Activated naive CD8-positive, alpha-beta T cell treated with anti-CD3 and anti-CD28 coated beads, Interleukin-2, amount 10 ng/mL, durations not matched to agents 7 days and 5 days (primary cell): Measurements from ENCODE around the gene CPNE4. TPM values are rescaled to one million over a fixed set of nuclear protein-coding genes. Genes with fewer than 3 reads are reported as not detected.
"Not testable (repeated sequence)": the region's sequence is repeated elsewhere in the genome, so short reads cannot be mapped to it uniquely, and the experiment has no call there.

Experiments used
- ATAC-seq: fragments of 150-1000 bp; cut with Tn5 transposase; one replicate; pipeline ENCODE4 v1.10.0; 2021; ENCODE audit warnings: low read depth, moderate library complexity
- POLR2A ChIA-PET: fragments of 350-600 bp; sonication (Branson Sonifier 250); formaldehyde crosslinking; loops from one replicate; lab custom pipeline; 2021; ENCODE audit warnings: antibody characterized with exemption; lab: Charles Lee
- DNase-seq: peaks from one replicate; pipeline ENCODE4 v3.0.0; 2021
- H3K27ac Mint-ChIP-seq: one replicate; pipeline ENCODE4 v1.8.0; 2022; ENCODE audit warnings: mild to moderate bottlenecking, mixed read lengths
- H3K27me3 Mint-ChIP-seq: one replicate; pipeline ENCODE4 v1.8.0; 2022; ENCODE audit warnings: mild to moderate bottlenecking, moderate library complexity, mixed read lengths
- H3K36me3 Mint-ChIP-seq: one replicate; pipeline ENCODE4 v1.8.0; 2021; ENCODE audit warnings: mild to moderate bottlenecking, mixed read lengths
- H3K4me1 Mint-ChIP-seq: one replicate; pipeline ENCODE4 v1.8.0; 2021; ENCODE audit warnings: mixed read lengths
- H3K4me3 Mint-ChIP-seq: one replicate; pipeline ENCODE4 v1.8.0; 2022; ENCODE audit warnings: mild to moderate bottlenecking, moderate library complexity, mixed read lengths
- H3K9me3 Mint-ChIP-seq: one replicate; pipeline ENCODE4 v1.8.0; 2021; ENCODE audit warnings: mixed read lengths
- total RNA-seq, 2 experiments: library from RNA; stranded (reverse); gene quantifications; one replicate each; pipeline ENCODE4 v1.2.3, GENCODE V29; 2021

CPNE4 gene
- total RNA-seq, 2 experiments from 2014 or later = not detected

- no peaks in the 10 kb centered on the region for H3K27me3 Mint-ChIP-seq
- ATAC-seq (no peak), DNase-seq (no peak)
- H3K4me3 Mint-ChIP-seq = no peak overlapping the region
- no peaks in the 10 kb centered on the region for H3K4me1 Mint-ChIP-seq
- H3K27ac Mint-ChIP-seq = no peak overlapping the region
- peaks cover 1% of the 10 kb centered on the region for H3K9me3 Mint-ChIP-seq
- no peaks in the 10 kb centered on the region for H3K36me3 Mint-ChIP-seq
- POLR2A ChIA-PET = no interaction called here
Observed at GRCh38 chr3:131907796-131908195, 127.0 kb downstream of the CPNE4 start.

GRCh38 chr3:131903988-131904415, 130.8 kb downstream of the CPNE4 start:
- POLR2A ChIA-PET = no interaction called here
- Mint-ChIP-seq H3K4me3 (no peak overlapping the region), H3K27ac (no peak overlapping the region), H3K4me1 (no peaks in the 10 kb centered on the region), H3K9me3 (peaks cover 1% of the 10 kb centered on the region), H3K36me3 (no peaks in the 10 kb centered on the region), H3K27me3 (peaks cover 2% of the 10 kb centered on the region)
- DNase-seq (no peak), ATAC-seq (no peak)

- DNase-seq (no peak), ATAC-seq (no peak)
- Mint-ChIP-seq H3K27ac (no peak overlapping the region), H3K4me1 (no peaks in the 10 kb centered on the region), H3K36me3 (no peaks in the 10 kb centered on the region), H3K9me3 (no peaks in the 10 kb centered on the region), H3K27me3 (peaks cover 3% of the 10 kb centered on the region), H3K4me3 (no peak overlapping the region)
- POLR2A ChIA-PET = no interaction called here
Observed at GRCh38 chr3:131901686-131902085, 133.1 kb downstream of the CPNE4 start.

- Mint-ChIP-seq H3K4me3 (no peak overlapping the region), H3K9me3 (no peaks in the 10 kb centered on the region), H3K27ac (no peak overlapping the region), H3K36me3 (no peaks in the 10 kb centered on the region), H3K27me3 (peaks cover 5% of the 10 kb centered on the region), H3K4me1 (no peaks in the 10 kb centered on the region)
- no peak for ATAC-seq
- POLR2A ChIA-PET = no interaction called here
- DNase-seq = no peak
Observed at GRCh38 chr3:131900891-131901290, 133.9 kb downstream of the CPNE4 start.

- H3K27ac Mint-ChIP-seq = no peak overlapping the region
- DNase-seq (no peak), ATAC-seq (no peak)
- H3K4me3 Mint-ChIP-seq = no peak overlapping the region
- no peaks in the 10 kb centered on the region for H3K36me3 Mint-ChIP-seq
- no peaks in the 10 kb centered on the region for H3K9me3 Mint-ChIP-seq
- peaks cover 5% of the 10 kb centered on the region for H3K27me3 Mint-ChIP-seq
- POLR2A ChIA-PET = no interaction called here
- H3K4me1 Mint-ChIP-seq = no peaks in the 10 kb centered on the region
Observed at GRCh38 chr3:131899021-131899420, 135.8 kb downstream of the CPNE4 start.

GRCh38 chr3:131898346-131898745, 136.5 kb downstream of the CPNE4 start:
- no peak for DNase-seq
- no peaks in the 10 kb centered on the region for H3K36me3 Mint-ChIP-seq
- peaks cover 5% of the 10 kb centered on the region for H3K27me3 Mint-ChIP-seq
- H3K4me1 Mint-ChIP-seq = no peaks in the 10 kb centered on the region
- no peaks in the 10 kb centered on the region for H3K9me3 Mint-ChIP-seq
- H3K27ac Mint-ChIP-seq = no peak overlapping the region
- POLR2A ChIA-PET = no interaction called here
- no peak overlapping the region for H3K4me3 Mint-ChIP-seq
- ATAC-seq = no peak

GRCh38 chr3:131896285-131896684, 138.5 kb downstream of the CPNE4 start:
- no peak overlapping the region for H3K4me3 Mint-ChIP-seq
- no peaks in the 10 kb centered on the region for H3K4me1 Mint-ChIP-seq
- DNase-seq = no peak
- H3K27me3 Mint-ChIP-seq = peaks cover 3% of the 10 kb centered on the region
- no peaks in the 10 kb centered on the region for H3K36me3 Mint-ChIP-seq
- H3K27ac Mint-ChIP-seq = no peak overlapping the region
- no peaks in the 10 kb centered on the region for H3K9me3 Mint-ChIP-seq
- POLR2A ChIA-PET = no interaction called here
- no peak for ATAC-seq

GRCh38 chr3:131895766-131896165, 139.0 kb downstream of the CPNE4 start:
- ATAC-seq = no peak
- Mint-ChIP-seq H3K27ac (no peak overlapping the region), H3K4me1 (no peaks in the 10 kb centered on the region), H3K9me3 (no peaks in the 10 kb centered on the region), H3K36me3 (no peaks in the 10 kb centered on the region), H3K27me3 (peaks cover 3% of the 10 kb centered on the region), H3K4me3 (no peak overlapping the region)
- DNase-seq = no peak
- POLR2A ChIA-PET = no interaction called here

- no peak overlapping the region for H3K27ac Mint-ChIP-seq
- no peak overlapping the region for H3K4me3 Mint-ChIP-seq
- H3K36me3 Mint-ChIP-seq = no peaks in the 10 kb centered on the region
- H3K9me3 Mint-ChIP-seq = peaks cover under 1% of the 10 kb centered on the region
- no peaks in the 10 kb centered on the region for H3K4me1 Mint-ChIP-seq
- DNase-seq (no peak), ATAC-seq (no peak)
- POLR2A ChIA-PET = no interaction called here
- H3K27me3 Mint-ChIP-seq = peaks cover 3% of the 10 kb centered on the region
Observed at GRCh38 chr3:131892331-131892730, 142.5 kb downstream of the CPNE4 start.

- H3K27me3 Mint-ChIP-seq, H3K27ac Mint-ChIP-seq, POLR2A ChIA-PET, H3K9me3 Mint-ChIP-seq, H3K4me1 Mint-ChIP-seq, DNase-seq, H3K4me3 Mint-ChIP-seq, ATAC-seq, H3K36me3 Mint-ChIP-seq: not testable (repeated sequence)
Observed at GRCh38 chr3:131885871-131886270, 148.9 kb downstream of the CPNE4 start.

GRCh38 chr3:131883711-131884407, 151.0 kb downstream of the CPNE4 start:
- H3K4me3 Mint-ChIP-seq = no peak overlapping the region
- H3K36me3 Mint-ChIP-seq = no peaks in the 10 kb centered on the region
- ATAC-seq (no peak), DNase-seq (no peak)
- H3K9me3 Mint-ChIP-seq = peaks cover 3% of the 10 kb centered on the region
- H3K27me3 Mint-ChIP-seq = no peaks in the 10 kb centered on the region
- no peak overlapping the region for H3K27ac Mint-ChIP-seq
- POLR2A ChIA-PET = no interaction called here
- H3K4me1 Mint-ChIP-seq = no peaks in the 10 kb centered on the region

GRCh38 chr3:131883086-131883485, 151.7 kb downstream of the CPNE4 start:
- ATAC-seq = no peak
- DNase-seq = no peak
- Mint-ChIP-seq H3K4me1 (no peaks in the 10 kb centered on the region), H3K27ac (no peak overlapping the region), H3K4me3 (no peak overlapping the region), H3K36me3 (no peaks in the 10 kb centered on the region), H3K9me3 (peaks cover 3% of the 10 kb centered on the region), H3K27me3 (no peaks in the 10 kb centered on the region)
- POLR2A ChIA-PET = no interaction called here

GRCh38 chr3:131881777-131882176, 153.0 kb downstream of the CPNE4 start:
- no peak for ATAC-seq
- Mint-ChIP-seq H3K9me3 (peaks cover 2% of the 10 kb centered on the region), H3K4me1 (no peaks in the 10 kb centered on the region), H3K4me3 (no peak overlapping the region), H3K36me3 (no peaks in the 10 kb centered on the region), H3K27me3 (no peaks in the 10 kb centered on the region), H3K27ac (no peak overlapping the region)
- DNase-seq = no peak
- POLR2A ChIA-PET = no interaction called here

- H3K27ac Mint-ChIP-seq = no peak overlapping the region
- POLR2A ChIA-PET = no interaction called here
- no peaks in the 10 kb centered on the region for H3K4me1 Mint-ChIP-seq
- ATAC-seq (no peak), DNase-seq (no peak)
- H3K36me3 Mint-ChIP-seq = no peaks in the 10 kb centered on the region
- H3K4me3 Mint-ChIP-seq = no peak overlapping the region
- H3K27me3 Mint-ChIP-seq = no peaks in the 10 kb centered on the region
- peaks cover 2% of the 10 kb centered on the region for H3K9me3 Mint-ChIP-seq
Observed at GRCh38 chr3:131880948-131881347, 153.9 kb downstream of the CPNE4 start.
